Astrocyte of the hippocampus (primary cell): Measurements from ENCODE around the gene PRTN3.

Source experiments
- DNase-seq: peaks from one replicate; pipeline ENCODE4 v3.0.0; 2011; ENCODE audit warnings: low read depth, low spot score

PRTN3 gene

DNA sequence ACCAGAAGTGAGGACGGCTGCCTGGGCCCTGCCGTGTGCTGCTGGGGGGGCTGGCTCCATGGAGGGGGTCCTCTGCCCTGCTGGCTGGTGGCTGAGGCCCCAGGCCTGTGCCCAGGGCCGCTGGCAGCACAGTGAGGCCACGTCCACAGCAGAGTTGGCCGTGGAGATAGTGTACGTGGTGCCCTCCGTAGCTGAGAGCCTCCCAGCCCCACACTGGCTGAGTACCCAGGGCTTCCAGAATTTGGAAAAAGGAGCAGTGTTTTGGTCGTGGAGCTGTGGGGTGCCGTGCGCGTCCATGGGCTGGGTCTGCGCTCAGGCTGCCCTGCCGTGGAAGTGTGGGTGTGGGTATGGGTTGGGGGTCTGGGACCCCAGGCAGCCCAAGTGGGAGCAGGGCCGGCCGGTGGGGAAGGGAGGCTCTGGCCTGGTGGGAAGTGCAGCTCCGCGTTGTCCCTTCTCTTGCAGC is 37.7 kb upstream of the PRTN3 start:
- no peak for DNase-seq

DNA sequence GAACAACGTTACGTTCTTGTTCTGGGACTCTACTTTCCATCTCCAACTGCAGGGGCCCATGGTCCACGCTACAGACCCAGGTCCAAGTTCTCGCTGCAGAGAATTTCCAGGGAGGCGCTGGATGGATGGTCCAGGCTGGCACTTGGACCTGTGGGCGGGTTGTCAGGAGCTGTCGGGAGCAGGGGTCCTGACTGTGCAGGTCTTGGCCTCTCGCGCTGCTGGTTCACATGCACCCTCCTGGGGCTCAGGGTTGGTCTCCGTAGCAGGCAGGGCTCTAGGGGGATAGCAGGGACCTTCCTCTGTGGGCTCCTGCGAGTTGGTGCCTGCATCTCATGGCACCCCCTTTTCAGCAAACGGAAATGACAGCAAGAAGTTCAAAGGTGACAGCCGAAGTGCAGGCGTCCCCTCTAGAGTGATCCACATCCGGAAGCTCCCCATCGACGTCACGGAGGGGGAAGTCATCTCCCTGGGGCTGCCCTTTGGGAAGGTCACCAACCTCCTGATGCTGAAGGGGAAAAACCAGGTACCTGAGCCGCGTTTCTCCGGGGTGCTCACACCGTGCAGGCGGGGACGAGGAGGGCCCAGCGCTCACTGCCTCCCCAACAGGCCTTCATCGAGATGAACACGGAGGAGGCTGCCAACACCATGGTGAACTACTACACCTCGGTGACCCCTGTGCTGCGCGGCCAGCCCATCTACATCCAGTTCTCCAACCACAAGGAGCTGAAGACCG is 36.9 kb upstream of the PRTN3 start:
- no peak for DNase-seq

DNA sequence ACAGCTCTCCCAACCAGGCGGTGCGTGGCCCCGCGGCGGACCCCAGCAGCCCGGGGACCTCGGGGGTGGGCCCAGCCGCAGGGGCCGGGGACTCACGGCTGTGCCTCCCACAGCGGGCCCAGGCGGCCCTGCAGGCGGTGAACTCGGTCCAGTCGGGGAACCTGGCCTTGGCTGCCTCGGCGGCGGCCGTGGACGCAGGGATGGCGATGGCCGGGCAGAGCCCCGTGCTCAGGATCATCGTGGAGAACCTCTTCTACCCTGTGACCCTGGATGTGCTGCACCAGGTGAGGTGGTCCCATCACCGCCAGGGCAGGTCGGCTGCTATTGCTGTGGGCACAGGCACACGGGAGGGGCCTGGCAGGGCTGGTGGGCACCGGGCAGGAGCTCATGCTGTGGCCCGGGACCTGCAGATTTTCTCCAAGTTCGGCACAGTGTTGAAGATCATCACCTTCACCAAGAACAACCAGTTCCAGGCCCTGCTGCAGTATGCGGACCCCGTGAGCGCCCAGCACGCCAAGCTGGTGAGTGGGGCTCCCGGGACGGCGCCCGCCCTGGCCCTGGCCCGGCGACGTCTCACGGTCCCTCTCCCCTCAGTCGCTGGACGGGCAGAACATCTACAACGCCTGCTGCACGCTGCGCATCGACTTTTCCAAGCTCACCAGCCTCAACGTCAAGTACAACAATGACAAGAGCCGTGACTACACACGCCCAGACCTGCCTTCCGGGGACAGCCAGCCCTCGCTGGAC is 36.2 kb upstream of the PRTN3 start:
- DNase-seq, result no peak

DNA sequence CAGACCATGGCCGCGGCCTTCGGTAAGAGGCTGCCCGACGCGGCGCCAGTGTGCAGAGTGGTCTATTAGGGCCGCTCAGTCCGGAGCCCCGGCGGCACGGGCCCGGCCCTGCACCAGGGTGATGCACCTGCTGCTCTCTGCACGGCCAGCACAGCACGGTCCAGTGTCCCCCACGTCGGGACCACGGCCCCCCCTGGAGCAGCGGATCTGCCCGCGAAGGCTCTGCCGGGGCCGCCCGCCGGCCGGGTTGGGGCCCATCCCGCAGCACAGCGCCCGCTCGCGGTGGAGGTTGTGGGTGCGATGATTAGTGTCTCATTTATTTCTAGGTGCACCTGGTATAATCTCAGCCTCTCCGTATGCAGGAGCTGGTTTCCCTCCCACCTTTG is 35.6 kb upstream of the PRTN3 start:
- no peak for DNase-seq

DNA sequence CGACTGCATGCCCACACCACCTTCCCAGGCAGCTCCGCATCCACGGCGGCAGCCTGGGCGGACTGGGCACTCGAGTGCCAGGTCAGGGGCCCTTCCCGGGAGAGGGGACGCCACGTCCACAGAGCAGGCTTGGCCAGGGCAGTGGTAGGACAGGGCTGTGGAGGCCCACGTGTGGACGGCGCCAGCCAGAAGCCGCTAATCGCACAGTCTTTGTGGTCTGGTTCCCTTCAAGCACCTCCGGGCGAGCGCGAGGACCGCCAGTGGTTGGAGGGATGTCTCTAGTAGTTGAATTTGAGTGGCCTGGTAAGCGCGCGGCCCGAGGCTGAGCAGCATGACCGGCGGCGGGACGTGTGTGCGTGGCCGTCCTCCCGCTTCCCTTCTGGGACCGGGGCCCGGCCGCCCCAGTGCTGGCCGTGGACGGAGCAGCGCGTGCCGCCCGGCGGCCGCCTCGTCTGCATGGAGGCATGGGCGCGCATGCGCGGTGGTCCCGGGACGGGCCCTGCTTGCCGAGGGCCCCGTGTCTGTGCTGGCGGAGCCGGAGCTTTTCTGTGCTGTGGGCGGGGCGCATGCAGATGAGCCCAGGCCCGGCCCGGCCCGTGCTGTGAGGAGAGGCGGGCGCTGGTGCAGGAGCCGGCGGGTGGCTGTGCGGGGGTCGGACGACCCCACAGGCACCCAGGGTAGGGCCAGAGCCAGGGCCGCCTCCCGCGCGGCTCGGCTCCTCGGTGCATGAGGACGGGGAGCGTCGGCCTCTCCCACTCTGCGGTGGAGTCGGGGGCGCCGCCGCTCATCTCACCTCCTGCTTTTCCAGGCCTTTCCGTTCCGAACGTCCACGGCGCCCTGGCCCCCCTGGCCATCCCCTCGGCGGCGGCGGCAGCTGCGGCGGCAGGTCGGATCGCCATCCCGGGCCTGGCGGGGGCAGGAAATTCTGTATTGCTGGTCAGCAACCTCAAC is 34.9 kb upstream of the PRTN3 start:
- DNase-seq, result no peak

DNA sequence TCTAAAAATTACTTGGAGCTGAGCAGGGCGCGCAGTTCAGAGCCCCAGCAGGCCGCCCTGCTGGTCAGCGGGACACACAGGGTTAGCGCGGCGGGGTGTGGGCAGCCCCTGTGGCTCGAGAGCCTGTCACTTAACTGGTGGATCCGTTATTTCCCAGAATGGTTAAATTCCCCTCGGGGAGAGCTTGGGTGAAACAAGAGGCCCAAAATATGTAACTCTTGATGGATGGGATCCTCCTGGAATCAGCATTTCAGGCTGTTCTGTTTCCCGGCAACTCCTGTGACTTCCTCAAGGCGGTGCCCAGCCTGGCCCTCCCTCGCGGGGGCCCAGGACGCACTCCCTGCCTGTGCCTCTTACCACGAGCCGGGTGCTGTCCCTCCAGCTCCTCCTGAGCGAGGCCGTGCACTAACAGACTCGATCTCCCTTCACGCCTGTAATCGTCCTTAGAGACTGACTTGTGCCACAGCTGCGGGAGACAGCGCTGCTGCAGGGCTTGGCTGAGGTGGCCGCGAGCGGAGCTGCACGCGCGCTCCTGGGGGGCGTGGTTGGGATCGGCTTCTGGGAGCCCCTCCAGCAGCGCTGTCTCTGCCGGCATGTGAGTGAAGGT is 33.9 kb upstream of the PRTN3 start:
- DNase-seq, result no peak

DNA sequence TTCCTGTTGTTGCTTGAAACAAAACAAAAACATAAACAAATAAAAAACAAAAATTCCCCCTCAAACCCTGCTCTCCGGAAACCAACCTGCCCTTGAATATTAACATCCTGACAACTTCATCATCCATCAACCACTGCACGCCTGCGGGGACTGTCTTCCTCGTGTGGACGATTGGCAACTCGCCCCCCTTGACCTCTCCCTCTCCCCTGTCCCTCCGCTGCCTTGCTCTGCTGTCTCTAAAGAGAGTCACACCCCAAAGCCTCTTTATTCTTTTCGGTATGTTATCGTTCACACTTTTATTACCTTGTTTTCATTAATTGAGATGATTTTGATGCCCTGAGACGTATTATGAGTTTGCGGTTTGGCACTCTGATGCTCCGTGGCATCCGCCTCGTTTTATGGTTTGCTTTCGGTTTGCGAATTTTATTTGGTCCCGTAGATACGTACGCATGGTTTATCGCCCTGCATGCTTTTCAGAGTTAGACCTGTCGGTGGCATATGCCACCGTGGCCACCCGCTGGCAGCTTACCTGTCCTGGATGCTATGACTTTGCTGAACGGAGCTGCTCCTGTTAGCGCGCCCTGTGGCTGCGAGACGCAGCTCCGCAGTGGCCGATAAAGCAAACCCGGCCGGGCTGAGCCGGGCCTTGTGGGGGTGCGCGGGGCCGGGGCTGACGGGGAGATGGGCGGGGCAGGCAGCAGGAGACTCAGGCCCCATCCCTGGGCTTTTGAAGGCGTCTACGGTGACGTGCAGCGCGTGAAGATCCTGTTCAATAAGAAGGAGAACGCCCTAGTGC is 33.0 kb upstream of the PRTN3 start:
- no peak for DNase-seq

DNA sequence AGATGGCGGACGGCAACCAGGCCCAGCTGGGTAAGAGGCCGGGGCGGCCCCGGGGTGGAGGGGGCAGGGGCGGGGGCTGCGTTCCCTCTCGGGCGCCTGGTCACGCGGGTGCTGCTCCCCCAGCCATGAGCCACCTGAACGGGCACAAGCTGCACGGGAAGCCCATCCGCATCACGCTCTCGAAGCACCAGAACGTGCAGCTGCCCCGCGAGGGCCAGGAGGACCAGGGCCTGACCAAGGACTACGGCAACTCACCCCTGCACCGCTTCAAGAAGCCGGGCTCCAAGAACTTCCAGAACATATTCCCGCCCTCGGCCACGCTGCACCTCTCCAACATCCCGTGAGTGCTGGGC is 32.4 kb upstream of the PRTN3 start:
- DNase-seq, result no peak

DNA sequence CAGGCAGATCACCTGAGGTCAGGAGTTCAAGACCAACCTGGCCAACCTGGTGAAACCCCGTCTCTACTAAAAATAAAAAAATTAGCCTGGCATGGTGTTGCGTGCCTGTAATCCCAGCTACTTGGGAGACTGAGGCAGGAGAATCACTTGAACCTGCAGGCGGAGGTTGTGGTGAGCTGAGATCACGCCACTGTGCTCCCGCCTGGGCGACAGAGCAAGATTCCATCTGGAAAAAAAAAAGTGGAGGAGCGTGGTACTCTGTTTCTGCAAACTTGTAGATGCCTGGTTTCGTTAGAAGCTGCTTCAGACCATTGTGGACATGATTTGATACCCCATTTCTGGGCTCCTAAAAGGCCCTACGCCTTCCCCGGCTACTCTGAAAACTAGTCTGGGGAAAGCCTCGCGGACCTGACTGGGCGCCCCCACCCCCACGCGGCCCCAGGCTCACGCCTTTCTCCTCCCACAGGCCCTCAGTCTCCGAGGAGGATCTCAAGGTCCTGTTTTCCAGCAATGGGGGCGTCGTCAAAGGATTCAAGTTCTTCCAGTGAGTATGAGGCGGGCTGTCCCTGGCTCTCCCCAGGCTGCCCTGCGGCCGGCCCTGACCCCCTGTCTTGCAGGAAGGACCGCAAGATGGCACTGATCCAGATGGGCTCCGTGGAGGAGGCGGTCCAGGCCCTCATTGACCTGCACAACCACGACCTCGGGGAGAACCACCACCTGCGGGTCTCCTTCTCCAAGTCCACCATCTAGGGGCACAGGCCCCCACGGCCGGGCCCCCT is 30.5 kb upstream of the PRTN3 start:
- DNase-seq, result no peak

DNA sequence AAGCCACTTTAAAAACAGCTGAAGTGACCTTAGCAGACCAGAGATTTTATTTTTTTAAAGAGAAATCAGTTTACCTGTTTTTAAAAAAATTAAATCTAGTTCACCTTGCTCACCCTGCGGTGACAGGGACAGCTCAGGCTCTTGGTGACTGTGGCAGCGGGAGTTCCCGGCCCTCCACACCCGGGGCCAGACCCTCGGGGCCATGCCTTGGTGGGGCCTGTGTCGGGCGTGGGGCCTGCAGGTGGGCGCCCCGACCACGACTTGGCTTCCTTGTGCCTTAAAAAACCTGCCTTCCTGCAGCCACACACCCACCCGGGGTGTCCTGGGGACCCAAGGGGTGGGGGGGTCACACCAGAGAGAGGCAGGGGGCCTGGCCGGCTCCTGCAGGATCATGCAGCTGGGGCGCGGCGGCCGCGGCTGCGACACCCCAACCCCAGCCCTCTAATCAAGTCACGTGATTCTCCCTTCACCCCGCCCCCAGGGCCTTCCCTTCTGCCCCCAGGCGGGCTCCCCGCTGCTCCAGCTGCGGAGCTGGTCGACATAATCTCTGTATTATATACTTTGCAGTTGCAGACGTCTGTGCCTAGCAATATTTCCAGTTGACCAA is 29.8 kb upstream of the PRTN3 start:
- DNase-seq, result no peak

DNA sequence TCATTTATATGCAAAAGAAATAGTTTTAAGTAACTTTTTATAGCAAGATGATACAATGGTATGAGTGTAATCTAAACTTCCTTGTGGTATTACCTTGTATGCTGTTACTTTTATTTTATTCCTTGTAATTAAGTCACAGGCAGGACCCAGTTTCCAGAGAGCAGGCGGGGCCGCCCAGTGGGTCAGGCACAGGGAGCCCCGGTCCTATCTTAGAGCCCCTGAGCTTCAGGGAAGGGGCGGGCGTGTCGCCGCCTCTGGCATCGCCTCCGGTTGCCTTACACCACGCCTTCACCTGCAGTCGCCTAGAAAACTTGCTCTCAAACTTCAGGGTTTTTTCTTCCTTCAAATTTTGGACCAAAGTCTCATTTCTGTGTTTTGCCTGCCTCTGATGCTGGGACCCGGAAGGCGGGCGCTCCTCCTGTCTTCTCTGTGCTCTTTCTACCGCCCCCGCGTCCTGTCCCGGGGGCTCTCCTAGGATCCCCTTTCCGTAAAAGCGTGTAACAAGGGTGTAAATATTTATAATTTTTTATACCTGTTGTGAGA is 29.2 kb upstream of the PRTN3 start:
- no peak for DNase-seq

DNA sequence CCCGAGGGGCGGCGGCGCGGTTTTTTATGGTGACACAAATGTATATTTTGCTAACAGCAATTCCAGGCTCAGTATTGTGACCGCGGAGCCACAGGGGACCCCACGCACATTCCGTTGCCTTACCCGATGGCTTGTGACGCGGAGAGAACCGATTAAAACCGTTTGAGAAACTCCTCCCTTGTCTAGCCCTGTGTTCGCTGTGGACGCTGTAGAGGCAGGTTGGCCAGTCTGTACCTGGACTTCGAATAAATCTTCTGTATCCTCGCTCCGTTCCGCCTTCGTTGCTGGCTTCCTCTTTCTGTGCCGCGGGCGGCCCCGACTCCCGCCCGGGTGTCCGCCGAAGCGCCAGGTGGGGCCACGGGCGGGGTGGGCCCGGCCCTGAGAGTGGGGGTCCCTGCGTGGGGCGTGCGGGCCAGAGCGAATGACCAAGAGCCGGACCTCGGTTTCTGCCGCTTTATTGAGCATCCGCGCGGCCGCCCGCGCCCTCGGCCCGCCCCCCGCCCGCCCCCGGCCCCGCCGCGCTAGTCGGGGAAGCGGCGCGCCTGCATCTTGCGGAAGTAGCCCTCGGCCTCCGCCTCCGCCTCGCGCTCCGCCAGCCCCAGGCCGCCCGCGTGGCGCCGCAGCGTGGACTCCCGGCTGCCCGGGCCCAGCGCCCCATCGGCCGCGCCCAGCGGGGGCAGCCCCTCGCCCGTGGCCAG is 28.6 kb upstream of the PRTN3 start:
- no peak for DNase-seq

DNA sequence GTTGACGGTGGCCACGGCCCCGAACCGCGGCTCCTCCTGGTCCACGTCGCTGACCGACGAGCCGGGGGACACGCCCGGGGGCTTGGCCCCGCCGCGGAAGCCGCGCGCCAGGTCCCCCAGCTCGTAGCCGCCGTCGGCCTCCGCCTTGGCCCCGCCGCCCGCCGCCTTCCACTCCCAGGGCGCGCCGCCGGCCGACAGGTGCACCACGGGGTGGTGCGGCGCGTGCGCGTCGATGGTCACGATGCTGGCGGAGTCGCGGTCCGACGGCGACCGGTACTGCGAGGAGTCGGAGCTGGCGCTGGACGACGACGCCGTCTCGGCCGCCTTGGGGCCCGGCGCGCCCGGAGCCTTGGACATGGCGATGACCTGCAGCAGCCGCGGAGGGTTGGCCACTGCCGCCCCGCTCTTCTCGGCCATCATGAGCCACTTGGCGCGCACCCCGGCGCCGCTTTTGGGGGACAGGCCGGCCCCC is 28.0 kb upstream of the PRTN3 start:
- no peak for DNase-seq

DNA sequence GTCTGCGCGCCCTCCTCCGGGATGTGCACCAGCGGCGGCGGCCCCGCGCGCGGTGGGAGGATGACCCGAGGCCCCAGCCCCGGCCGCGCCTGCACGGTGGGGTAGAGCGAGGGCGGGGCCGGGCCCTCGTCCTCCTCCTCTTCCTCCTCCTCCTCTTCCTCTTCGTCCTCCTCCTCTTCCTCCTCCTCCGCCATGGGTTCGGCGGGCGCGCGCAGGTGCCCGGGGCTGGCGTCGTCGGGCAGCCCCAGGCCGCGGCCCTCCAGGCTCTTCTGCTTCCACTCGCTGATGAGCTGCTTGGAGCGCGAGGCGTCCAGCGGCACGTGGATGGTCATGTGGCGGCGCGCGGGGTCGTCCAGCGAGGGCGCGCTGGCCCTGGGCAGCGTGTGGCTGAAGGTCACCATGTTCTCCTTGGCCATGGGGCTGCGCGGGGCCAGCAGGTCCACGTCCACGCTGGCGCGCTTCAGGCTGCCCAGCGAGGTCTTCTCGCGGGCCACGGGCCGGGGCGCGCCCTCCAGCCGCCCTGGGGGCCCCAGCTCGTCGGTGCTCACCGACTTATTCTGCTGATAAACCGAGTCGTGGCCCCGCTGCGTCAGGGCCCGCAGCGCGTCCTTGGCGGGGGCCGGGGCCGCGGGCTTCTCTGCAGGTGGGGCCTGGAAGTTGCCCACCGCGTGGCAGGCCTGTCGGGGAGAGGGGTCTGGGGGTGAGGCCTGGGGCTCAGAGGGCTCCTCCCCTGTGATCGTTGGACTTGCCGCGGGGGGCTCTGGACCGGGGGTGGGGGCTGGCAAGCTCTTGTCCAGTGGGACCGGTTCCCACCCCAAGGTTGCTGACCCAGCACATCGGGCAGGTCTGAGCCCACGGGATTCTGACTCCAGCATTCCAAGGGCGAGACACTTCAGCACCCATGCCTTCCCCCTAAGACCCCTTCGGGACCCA is 27.3 kb upstream of the PRTN3 start:
- no peak for DNase-seq

DNA sequence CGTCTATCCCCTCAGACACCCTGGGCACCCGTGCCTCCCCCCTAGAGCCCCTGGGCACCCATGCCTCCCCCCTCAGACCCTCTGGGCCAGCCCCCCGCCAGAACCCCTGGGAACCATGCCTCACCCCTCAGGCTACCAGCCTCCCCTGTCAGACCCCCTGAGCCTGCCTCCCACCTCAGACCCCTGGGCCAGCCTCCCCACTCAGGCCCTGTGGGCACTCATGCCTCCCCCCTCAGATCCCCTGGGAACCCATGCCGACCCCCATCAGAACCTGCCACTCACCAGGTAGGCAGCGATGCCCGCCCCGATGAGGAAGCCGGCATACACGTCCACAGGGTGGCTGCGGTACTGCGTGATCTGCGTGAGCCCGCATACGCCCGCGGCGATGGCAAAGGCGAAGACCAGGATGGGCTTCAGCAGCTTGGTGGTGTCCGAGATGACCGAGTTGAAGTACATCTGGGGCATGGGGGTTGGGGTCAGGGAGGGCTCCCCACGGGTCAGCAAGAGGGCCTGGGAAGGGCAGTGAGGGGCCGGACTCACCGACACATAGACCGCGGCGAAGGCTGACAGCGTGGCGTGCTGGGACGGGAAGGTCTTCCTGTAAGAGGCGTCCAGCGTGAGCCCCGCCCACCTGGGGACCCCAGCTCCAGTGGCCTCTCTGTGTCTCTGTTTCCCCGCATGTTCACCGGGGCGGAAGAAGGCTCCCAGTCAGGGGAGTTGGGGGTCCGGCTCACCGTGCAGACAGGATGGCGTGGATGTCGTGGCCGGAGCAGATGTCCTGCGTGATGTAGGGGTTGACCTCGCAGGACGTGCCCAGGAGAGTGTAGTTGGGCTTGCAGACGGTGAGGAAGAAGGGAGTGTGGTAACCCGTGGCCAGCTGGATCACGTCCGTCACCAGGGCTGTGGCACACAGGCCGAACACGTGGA is 26.4 kb upstream of the PRTN3 start:
- no peak for DNase-seq

DNA sequence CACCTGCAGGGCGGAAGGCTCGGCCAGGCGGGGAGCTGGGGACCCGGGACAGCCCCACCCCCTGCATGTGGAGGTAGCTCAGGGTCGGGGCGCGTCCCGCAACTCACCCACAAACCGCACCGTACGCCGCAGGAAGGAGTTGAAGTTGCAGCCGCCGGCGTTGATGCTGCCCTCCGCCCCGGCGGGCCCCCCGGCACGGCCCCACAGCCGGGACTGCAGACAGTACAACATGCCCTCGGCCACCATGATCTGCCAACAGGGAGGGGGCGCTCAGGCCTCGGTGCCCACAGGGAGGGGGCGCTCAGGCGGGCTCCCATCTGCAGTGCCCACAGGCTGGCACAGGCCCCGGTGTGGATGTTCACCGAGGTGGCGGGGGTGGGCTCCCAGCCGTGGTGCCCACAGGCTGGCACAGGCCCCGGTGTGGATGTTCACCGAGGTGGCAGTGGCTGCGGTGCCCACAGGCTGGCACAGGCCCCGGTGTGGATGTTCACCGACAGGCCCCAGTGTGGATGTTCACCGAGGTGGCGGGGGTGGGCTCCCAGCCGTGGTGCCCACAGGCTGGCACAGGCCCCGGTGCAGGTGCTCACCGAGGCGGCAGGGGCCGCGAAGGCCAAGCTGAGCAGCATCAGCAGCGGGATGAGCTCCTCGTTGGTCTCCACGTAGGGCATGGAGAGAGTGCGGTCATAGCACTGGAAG is 25.6 kb upstream of the PRTN3 start:
- no peak for DNase-seq
